OCI-LY1 (cell line): ENCODE measurements around the gene GLMP.

Source experiments
- H2AFZ ChIP-seq: fragments of 200-600 bp; sonication (generic), shearing (Covaris generic); 2 replicates; pipeline ENCODE4 v1.6.0; 2014; ENCODE audit warnings: antibody characterized with exemption, mild to moderate bottlenecking, low read length
- H3F3A ChIP-seq: fragments of 200-600 bp; sonication (generic), shearing (Covaris generic); 2 replicates; pipeline ENCODE4 v1.6.0; 2014; ENCODE audit warnings: mild to moderate bottlenecking, antibody characterized with exemption, low read length, moderate library complexity; ENCODE audit not compliant: insufficient read depth
- H3K27ac ChIP-seq: fragments of 200-600 bp; sonication (generic); 2 replicates; pipeline ENCODE4 v1.5.1; 2014; ENCODE audit warnings: low read length, mixed run types, mild to moderate bottlenecking, low read depth; ENCODE audit not compliant: poor library complexity, severe bottlenecking
- H3K27me3 ChIP-seq: fragments of 200-600 bp; sonication (generic); 2 replicates; pipeline ENCODE4 v1.6.0; 2014; ENCODE audit warnings: antibody characterized with exemption, mild to moderate bottlenecking, low read length, moderate library complexity; ENCODE audit not compliant: insufficient read depth
- H3K36me3 ChIP-seq: fragments of 200-600 bp; sonication (generic); 2 replicates; pipeline ENCODE4 v1.6.1; 2014; ENCODE audit warnings: mild to moderate bottlenecking, antibody characterized with exemption, low read length, moderate library complexity, mixed read lengths; ENCODE audit not compliant: insufficient read depth
- H3K4me1 ChIP-seq: fragments of 200-600 bp; sonication (generic); 2 replicates; pipeline ENCODE4 v1.5.1; 2014; ENCODE audit warnings: mild to moderate bottlenecking, low read length, moderate library complexity; ENCODE audit not compliant: insufficient read depth, severe bottlenecking
- H3K4me2 ChIP-seq: fragments of 200-600 bp; sonication (generic), shearing (Covaris generic); 2 replicates; pipeline ENCODE4 v1.6.1; 2014; ENCODE audit warnings: low read length
- H3K4me3 ChIP-seq: fragments of 200-600 bp; sonication (generic); 2 replicates; pipeline ENCODE4 v1.5.1; 2014; ENCODE audit warnings: low read length, low read depth, mild to moderate bottlenecking, mixed read lengths; ENCODE audit not compliant: poor library complexity, severe bottlenecking
- H3K79me2 ChIP-seq: fragments of 200-600 bp; shearing (Covaris generic); 2 replicates; pipeline ENCODE4 v1.6.1; 2016; ENCODE audit warnings: mixed run types, low read length, mixed read lengths; ENCODE audit not compliant: insufficient read depth
- H3K9ac ChIP-seq: fragments of 200-600 bp; sonication (generic), shearing (Covaris generic); 2 replicates; pipeline ENCODE4 v1.6.1; 2014; ENCODE audit warnings: mild to moderate bottlenecking, low read length, mixed read lengths
- H3K9me2 ChIP-seq: fragments of 200-600 bp; sonication (generic), shearing (Covaris generic); 2 replicates; pipeline ENCODE4 v1.6.1; 2014; ENCODE audit warnings: low read depth, mild to moderate bottlenecking, low read length, mixed read lengths
- H3K9me3 ChIP-seq: fragments of 200-600 bp; shearing (Covaris generic); 2 replicates; pipeline ENCODE4 v1.6.1; 2014; ENCODE audit warnings: low read length, mixed read lengths
- H4K20me1 ChIP-seq: fragments of 200-600 bp; sonication (generic), shearing (Covaris generic); 2 replicates; pipeline ENCODE4 v1.6.0; 2016; ENCODE audit warnings: mild to moderate bottlenecking, low read length; ENCODE audit not compliant: insufficient read depth
- CTCF ChIP-seq: fragments of 200-600 bp; sonication (generic), shearing (Covaris generic); IDR thresholded peaks from 2 replicates; pipeline ENCODE4 v1.5.1; 2017; ENCODE audit warnings: mild to moderate bottlenecking, antibody characterized with exemption, low read length, moderate library complexity, mixed read lengths
- EZH2 ChIP-seq: fragments of 200-600 bp; sonication (generic), shearing (Covaris generic); IDR thresholded peaks from 2 replicates; pipeline ENCODE4 v1.8.0; 2017; ENCODE audit warnings: borderline replicate concordance, mixed run types, mild to moderate bottlenecking, antibody characterized with exemption, low read length, moderate library complexity, mixed read lengths

GLMP gene

GRCh38 chr1:156295391-156295947 lies at the start of gene GLMP:
GLMP (minus strand) TSS chr1:156295679; CDS start chr1:156295645, 34 bp downstream.
- no peaks in the 10 kb centered on the region for H4K20me1 ChIP-seq
- TF ChIP-seq CTCF = no peak
- no peak for TF ChIP-seq EZH2
- H3K9me2 ChIP-seq = no peaks in the 10 kb centered on the region
- no peak within 1 kb of the TSS for H3K27ac ChIP-seq
- peak within 1 kb of the TSS; percentile 92 for H3K4me3 ChIP-seq
- H3K4me2 ChIP-seq = peak within 1 kb of the TSS; percentile 99
- peaks cover 23% of the 10 kb centered on the region for H3K4me1 ChIP-seq
- no peaks in the 10 kb centered on the region for H3F3A ChIP-seq
- no peaks in the 10 kb centered on the region for H3K27me3 ChIP-seq
- H3K9me3 ChIP-seq = no peaks in the 10 kb centered on the region
- H3K36me3 ChIP-seq = no peaks in the 10 kb centered on the region
- H3K9ac ChIP-seq = peak within 1 kb of the TSS; percentile 84
- no peaks in the 10 kb centered on the region for H3K79me2 ChIP-seq
- H2AFZ ChIP-seq = peak within 1 kb of the TSS; percentile 92

GRCh38 chr1:156344409-156344808 lies 48.9 kb upstream of the GLMP start:
- no peaks in the 10 kb centered on the region for H3K9me2 ChIP-seq
- no peaks in the 10 kb centered on the region for H3K79me2 ChIP-seq
- no peaks in the 10 kb centered on the region for H3K9me3 ChIP-seq
- no peak overlapping the region for H3K4me2 ChIP-seq
- TF ChIP-seq CTCF = no peak
- no peak for TF ChIP-seq EZH2
- no peaks in the 10 kb centered on the region for H3F3A ChIP-seq
- no peaks in the 10 kb centered on the region for H4K20me1 ChIP-seq
- no peak overlapping the region for H3K9ac ChIP-seq
- H2AFZ ChIP-seq = no peak overlapping the region
- no peaks in the 10 kb centered on the region for H3K4me1 ChIP-seq
- H3K36me3 ChIP-seq = no peaks in the 10 kb centered on the region
- no peak overlapping the region for H3K27ac ChIP-seq
- H3K27me3 ChIP-seq = 0 out of 2 replicates have a peak, but pooled peaks cover 14% of the 10 kb centered on the region
- H3K4me3 ChIP-seq = no peak overlapping the region

GRCh38 chr1:156342166-156342955 lies 46.9 kb upstream of the GLMP start:
- no peaks in the 10 kb centered on the region for H3K9me3 ChIP-seq
- H3F3A ChIP-seq = no peaks in the 10 kb centered on the region
- TF ChIP-seq EZH2 = no peak
- TF ChIP-seq CTCF = no peak
- H3K4me2 ChIP-seq = no peak overlapping the region
- H3K9me2 ChIP-seq = no peaks in the 10 kb centered on the region
- H3K4me3 ChIP-seq = no peak overlapping the region
- peaks cover 2% of the 10 kb centered on the region; the same call in 1 of the 2 replicates for H3K36me3 ChIP-seq
- H3K9ac ChIP-seq = no peak overlapping the region
- no peak overlapping the region for H3K27ac ChIP-seq
- H3K27me3 ChIP-seq = 0 out of 2 replicates have a peak, but pooled peaks cover 14% of the 10 kb centered on the region
- H4K20me1 ChIP-seq = no peaks in the 10 kb centered on the region
- no peak overlapping the region for H2AFZ ChIP-seq
- peaks cover 6% of the 10 kb centered on the region for H3K79me2 ChIP-seq
- H3K4me1 ChIP-seq = no peaks in the 10 kb centered on the region
